GM18861 (cell line): ENCODE measurements around the gene RRP12.
"Not testable (repeated sequence)": the region's sequence is repeated elsewhere in the genome, so short reads cannot be mapped to it uniquely, and the experiment has no call there.

Experiments used
- ATAC-seq: cut with Tn5 transposase; IDR thresholded peaks from one replicate; pipeline ENCODE4 v1.9.1; 2021; ENCODE audit not compliant: unreplicated experiment

RRP12 gene

GRCh38 chr10:97372233-97372875 is 28.8 kb downstream of the RRP12 start:
- ATAC-seq, result no peak

GRCh38 chr10:97371696-97372095 is 29.4 kb downstream of the RRP12 start:
- no peak for ATAC-seq

- no peak for ATAC-seq
Measured at GRCh38 chr10:97367126-97367649, 34.0 kb downstream of the RRP12 start.

GRCh38 chr10:97366572-97366971 is 34.6 kb downstream of the RRP12 start:
- no peak for ATAC-seq

GRCh38 chr10:97365761-97366351 is 35.3 kb downstream of the RRP12 start:
- ATAC-seq, result no peak

GRCh38 chr10:97363071-97363470 is 38.1 kb downstream of the RRP12 start:
- no peak for ATAC-seq

GRCh38 chr10:97362310-97363033 is 38.7 kb downstream of the RRP12 start:
- no peak for ATAC-seq

- ATAC-seq, result no peak
Measured at GRCh38 chr10:97361537-97361901, 39.6 kb downstream of the RRP12 start.

GRCh38 chr10:97360705-97361536 is 40.2 kb downstream of the RRP12 start:
- ATAC-seq, result no peak

GRCh38 chr10:97358781-97359180 is 42.4 kb downstream of the RRP12 start:
- no peak for ATAC-seq

- no peak for ATAC-seq
Measured at GRCh38 chr10:97358349-97358748, 42.8 kb downstream of the RRP12 start.

GRCh38 chr10:97356918-97357317 is 44.2 kb downstream of the RRP12 start:
- ATAC-seq, result no peak

- ATAC-seq, result no peak
Measured at GRCh38 chr10:97356318-97356914, 44.7 kb downstream of the RRP12 start.

GRCh38 chr10:97355571-97355975 is 45.6 kb downstream of the RRP12 start:
- no peak for ATAC-seq

GRCh38 chr10:97353945-97354344 is 47.2 kb downstream of the RRP12 start:
- ATAC-seq, result no peak

GRCh38 chr10:97349752-97350513 is 51.2 kb downstream of the RRP12 start:
- ATAC-seq, result no peak

GRCh38 chr10:97347317-97347716 is 53.8 kb downstream of the RRP12 start:
- no peak for ATAC-seq

- ATAC-seq, result not testable (repeated sequence)
Measured at GRCh38 chr10:97343664-97344063, 57.5 kb downstream of the RRP12 start.

GRCh38 chr10:97341416-97341815 is 59.7 kb downstream of the RRP12 start:
- ATAC-seq, result no peak

GRCh38 chr10:97338041-97338440 is 63.1 kb downstream of the RRP12 start:
- ATAC-seq, result no peak
